Activated naive CD8-positive, alpha-beta T cell (primary cell): Measurements from ENCODE around the gene LAMB3.

ENCODE experiments used
- H3K27ac Mint-ChIP-seq: one replicate; pipeline ENCODE4 v1.8.0; 2021; ENCODE audit warnings: mixed read lengths
- H3K27me3 Mint-ChIP-seq: one replicate; pipeline ENCODE4 v1.8.0; 2021; ENCODE audit warnings: mixed read lengths
- H3K36me3 Mint-ChIP-seq: one replicate; pipeline ENCODE4 v1.8.0; 2021; ENCODE audit warnings: mixed read lengths
- H3K4me1 Mint-ChIP-seq: one replicate; pipeline ENCODE4 v1.8.0; 2021; ENCODE audit warnings: low read depth, mixed read lengths
- H3K4me3 Mint-ChIP-seq: one replicate; pipeline ENCODE4 v1.8.0; 2021; ENCODE audit warnings: mild to moderate bottlenecking, mixed read lengths
- H3K9me3 Mint-ChIP-seq: one replicate; pipeline ENCODE4 v1.8.0; 2021; ENCODE audit warnings: low read depth, mixed read lengths

LAMB3 gene

DNA sequence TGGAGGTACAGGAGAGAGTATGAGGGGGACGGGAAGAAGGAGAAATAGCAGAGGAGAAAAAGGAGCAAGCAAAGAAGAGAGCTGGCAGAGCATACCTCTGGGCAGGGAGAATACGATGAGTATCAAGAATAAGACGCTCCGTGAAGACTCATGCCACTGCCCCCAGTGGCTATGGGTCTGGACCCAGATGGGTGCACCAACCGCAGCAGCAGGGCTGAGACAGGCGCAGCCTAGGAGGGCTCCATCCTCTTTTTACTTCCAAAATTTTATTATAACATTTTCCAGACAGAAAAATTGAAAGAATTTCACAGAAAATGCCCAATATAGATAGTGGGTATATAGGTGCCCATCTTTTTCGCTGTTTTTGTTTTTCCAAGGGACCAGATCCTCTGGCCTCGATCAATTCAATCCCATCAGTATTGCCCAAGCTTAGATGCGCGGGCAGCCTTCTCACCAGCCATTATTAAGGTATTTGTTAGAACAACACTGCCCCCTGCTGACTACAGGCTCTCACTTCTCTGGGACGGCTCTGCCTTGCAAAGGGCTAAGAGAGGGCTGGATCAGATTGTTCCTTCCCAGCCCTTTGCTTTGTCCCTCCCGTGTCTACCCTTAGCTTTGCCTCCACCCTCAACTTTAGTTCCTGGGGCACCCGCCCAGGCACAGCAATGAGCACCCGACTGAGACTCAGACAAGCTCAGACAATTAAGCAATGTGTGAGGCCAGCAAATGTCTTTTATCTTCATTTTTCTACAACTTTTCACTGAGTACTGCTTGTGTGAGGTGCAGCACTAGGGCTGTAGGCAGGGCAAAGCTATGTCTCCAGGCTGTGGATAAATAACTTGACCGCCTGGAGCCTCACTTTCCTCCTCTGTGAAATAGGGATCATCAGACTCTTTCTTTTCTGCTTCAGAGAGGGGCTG, 86.2 kb downstream of the LAMB3 start:
- H3K4me1 Mint-ChIP-seq: peaks cover 9% of the 10 kb centered on the region
- no peak overlapping the region for H3K4me3 Mint-ChIP-seq
- peaks cover 22% of the 10 kb centered on the region for H3K27me3 Mint-ChIP-seq
- no peaks in the 10 kb centered on the region for H3K9me3 Mint-ChIP-seq
- no peak overlapping the region for H3K27ac Mint-ChIP-seq
- no peaks in the 10 kb centered on the region for H3K36me3 Mint-ChIP-seq
